H9 (cell line): ENCODE results near the gene ZNF711. TPM values are rescaled to one million over a fixed set of nuclear protein-coding genes. Genes with fewer than 3 reads are reported as not detected.

ENCODE experiments used
- total RNA-seq: library from RNA; stranded (reverse); gene quantifications from 2 replicates; pipeline ENCODE4 v1.2.1, GENCODE V29; 2021

Gene ZNF711
- total RNA-seq, 1 experiment from 2014 or later = 14.9 TPM

Other genes with a start within 250 kb of the ZNF711 start
- 7.9 and 8.0 TPM in 2 replicates for gene APOOL, start 240.1 kb upstream of the ZNF711 start, total RNA-seq
- gene SATL1, start 212 bp upstream of the ZNF711 start, total RNA-seq = 0.18 and 0.31 TPM in 2 replicates
- gene POF1B, start 135.7 kb downstream of the ZNF711 start, total RNA-seq = not detected in 2 replicates